Chondrocyte (in vitro differentiated cells): ENCODE data around the gene CEP131. TPM values are rescaled to one million over a fixed set of nuclear protein-coding genes. Genes with fewer than 3 reads are reported as not detected.

Experiments
- DNase-seq: peaks from one replicate; pipeline ENCODE4 v3.0.0; 2021; ENCODE audit warnings: mixed read lengths, low spot score
- H3K27ac Mint-ChIP-seq: one replicate; pipeline ENCODE4 v1.8.0; 2021; ENCODE audit warnings: mild to moderate bottlenecking, moderate library complexity, mixed read lengths; ENCODE audit not compliant: unreplicated experiment
- H3K27me3 Mint-ChIP-seq: 2 replicates; pipeline ENCODE4 v1.8.0; 2021; ENCODE audit warnings: low read depth, mixed read lengths
- H3K36me3 Mint-ChIP-seq: 2 replicates; pipeline ENCODE4 v1.8.0; 2021; ENCODE audit warnings: low read depth, mixed read lengths
- H3K4me1 Mint-ChIP-seq: 2 replicates; pipeline ENCODE4 v1.8.0; 2021; ENCODE audit warnings: low read depth, mild to moderate bottlenecking, mixed read lengths
- H3K4me3 Mint-ChIP-seq: one replicate; pipeline ENCODE4 v1.8.0; 2021; ENCODE audit warnings: mild to moderate bottlenecking, moderate library complexity, mixed read lengths; ENCODE audit not compliant: unreplicated experiment
- H3K9me3 Mint-ChIP-seq: 2 replicates; pipeline ENCODE4 v1.8.0; 2021; ENCODE audit warnings: low read depth, mixed read lengths
- total RNA-seq: library from RNA; stranded (reverse); gene quantifications from 3 replicates; pipeline ENCODE4 v1.2.1, GENCODE V29; 2021
- TF ChIP-seq, protein P1 (sequence below): fragments of 200-600 bp; sonication (generic); IDR thresholded peaks from 2 replicates; pipeline ENCODE4 v1.5.0; 2021; ENCODE audit warnings: antibody characterized with exemption, mild to moderate bottlenecking, moderate library complexity

CEP131 gene
- total RNA-seq, 1 donor from 2014 or later: 8.2 TPM

DNA sequence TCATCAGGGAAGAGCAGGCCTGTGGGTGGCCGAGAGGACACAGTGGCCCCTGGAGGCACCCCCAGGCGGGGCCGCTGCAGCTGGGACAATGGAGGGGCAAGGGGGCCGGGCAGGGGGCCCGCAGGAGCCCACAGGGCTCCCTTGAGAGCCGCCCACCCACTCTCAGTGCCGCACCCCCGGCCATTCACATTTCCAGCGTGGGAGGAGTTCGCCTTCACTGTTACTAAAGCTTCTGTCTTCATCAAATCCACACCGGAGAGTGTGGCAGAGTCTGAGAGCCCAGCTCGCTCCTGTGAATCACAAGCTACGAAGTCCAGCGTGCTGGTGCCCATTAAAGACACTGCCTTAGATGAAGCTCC lies 78.4 kb downstream of the CEP131 start:
- no peak for DNase-seq
- Mint-ChIP-seq H3K27me3 (no peaks in the 10 kb centered on the region), H3K27ac (no peak overlapping the region), H3K4me3 (no peak overlapping the region), H3K36me3 (no peaks in the 10 kb centered on the region), H3K4me1 (no peaks in the 10 kb centered on the region), H3K9me3 (no peaks in the 10 kb centered on the region)
- TF ChIP-seq, protein P1, sequence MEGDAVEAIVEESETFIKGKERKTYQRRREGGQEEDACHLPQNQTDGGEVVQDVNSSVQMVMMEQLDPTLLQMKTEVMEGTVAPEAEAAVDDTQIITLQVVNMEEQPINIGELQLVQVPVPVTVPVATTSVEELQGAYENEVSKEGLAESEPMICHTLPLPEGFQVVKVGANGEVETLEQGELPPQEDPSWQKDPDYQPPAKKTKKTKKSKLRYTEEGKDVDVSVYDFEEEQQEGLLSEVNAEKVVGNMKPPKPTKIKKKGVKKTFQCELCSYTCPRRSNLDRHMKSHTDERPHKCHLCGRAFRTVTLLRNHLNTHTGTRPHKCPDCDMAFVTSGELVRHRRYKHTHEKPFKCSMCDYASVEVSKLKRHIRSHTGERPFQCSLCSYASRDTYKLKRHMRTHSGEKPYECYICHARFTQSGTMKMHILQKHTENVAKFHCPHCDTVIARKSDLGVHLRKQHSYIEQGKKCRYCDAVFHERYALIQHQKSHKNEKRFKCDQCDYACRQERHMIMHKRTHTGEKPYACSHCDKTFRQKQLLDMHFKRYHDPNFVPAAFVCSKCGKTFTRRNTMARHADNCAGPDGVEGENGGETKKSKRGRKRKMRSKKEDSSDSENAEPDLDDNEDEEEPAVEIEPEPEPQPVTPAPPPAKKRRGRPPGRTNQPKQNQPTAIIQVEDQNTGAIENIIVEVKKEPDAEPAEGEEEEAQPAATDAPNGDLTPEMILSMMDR: no peak

DNA sequence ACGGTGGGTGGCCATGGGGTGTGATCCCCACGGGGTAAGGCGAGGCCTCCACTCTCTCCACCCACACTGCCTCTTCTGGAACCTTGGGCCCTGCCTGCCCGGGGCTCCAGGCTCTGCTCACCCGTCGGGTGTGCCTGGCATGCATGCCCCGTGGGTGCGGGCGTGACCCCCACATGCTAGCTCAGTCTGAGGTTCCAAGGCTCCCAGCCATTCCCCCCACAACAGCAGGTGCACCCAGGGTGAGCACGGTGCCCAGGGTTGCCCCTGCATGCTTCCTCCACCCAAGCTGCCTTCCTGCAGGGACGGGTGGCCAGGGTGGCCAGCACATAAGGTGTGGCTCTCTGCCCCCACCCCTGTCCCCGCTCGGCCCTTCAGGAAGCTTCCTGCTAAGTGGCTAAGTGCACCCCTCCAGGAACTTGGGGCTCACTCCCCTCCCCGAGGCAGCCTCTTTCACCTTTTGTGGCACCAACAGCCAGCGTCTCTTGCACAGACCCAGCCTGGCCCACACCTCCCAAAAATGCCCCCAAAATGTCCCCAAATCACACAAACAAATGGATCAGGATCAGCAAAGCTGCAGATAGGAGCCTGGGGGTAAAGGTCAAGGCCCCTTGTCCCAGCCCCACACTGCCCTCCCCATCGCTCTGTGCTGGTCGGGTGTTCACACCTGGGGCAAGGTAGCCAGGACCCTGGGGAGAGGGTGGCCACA lies 78.9 kb downstream of the CEP131 start:
- no peaks in the 10 kb centered on the region for H3K36me3 Mint-ChIP-seq
- H3K9me3 Mint-ChIP-seq: no peaks in the 10 kb centered on the region
- TF ChIP-seq, protein P1: no peak
- no peaks in the 10 kb centered on the region for H3K27me3 Mint-ChIP-seq
- H3K27ac Mint-ChIP-seq: no peak overlapping the region
- no peaks in the 10 kb centered on the region for H3K4me1 Mint-ChIP-seq
- DNase-seq: no peak
- H3K4me3 Mint-ChIP-seq: no peak overlapping the region

DNA sequence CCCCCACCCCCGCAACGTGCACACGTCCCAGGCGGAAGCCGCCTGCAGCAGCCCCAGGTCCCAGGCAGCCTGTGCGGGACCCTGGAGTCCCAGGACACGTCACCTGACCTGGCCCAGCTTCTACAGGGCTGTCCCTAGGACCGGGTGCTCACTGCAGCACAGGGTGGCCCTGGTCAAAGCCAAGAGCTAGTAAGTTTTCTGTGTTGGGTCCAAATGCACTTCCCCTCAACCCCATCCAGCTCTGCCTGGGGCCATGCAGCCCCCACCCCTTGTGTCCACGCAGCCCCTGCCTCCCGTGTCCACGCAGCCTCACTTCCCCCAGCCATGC lies 79.6 kb downstream of the CEP131 start:
- Mint-ChIP-seq H3K4me1 (no peaks in the 10 kb centered on the region), H3K36me3 (no peaks in the 10 kb centered on the region), H3K27me3 (no peaks in the 10 kb centered on the region), H3K4me3 (no peak overlapping the region), H3K27ac (no peak overlapping the region), H3K9me3 (no peaks in the 10 kb centered on the region)
- no peak for DNase-seq
- TF ChIP-seq, protein P1: no peak

DNA sequence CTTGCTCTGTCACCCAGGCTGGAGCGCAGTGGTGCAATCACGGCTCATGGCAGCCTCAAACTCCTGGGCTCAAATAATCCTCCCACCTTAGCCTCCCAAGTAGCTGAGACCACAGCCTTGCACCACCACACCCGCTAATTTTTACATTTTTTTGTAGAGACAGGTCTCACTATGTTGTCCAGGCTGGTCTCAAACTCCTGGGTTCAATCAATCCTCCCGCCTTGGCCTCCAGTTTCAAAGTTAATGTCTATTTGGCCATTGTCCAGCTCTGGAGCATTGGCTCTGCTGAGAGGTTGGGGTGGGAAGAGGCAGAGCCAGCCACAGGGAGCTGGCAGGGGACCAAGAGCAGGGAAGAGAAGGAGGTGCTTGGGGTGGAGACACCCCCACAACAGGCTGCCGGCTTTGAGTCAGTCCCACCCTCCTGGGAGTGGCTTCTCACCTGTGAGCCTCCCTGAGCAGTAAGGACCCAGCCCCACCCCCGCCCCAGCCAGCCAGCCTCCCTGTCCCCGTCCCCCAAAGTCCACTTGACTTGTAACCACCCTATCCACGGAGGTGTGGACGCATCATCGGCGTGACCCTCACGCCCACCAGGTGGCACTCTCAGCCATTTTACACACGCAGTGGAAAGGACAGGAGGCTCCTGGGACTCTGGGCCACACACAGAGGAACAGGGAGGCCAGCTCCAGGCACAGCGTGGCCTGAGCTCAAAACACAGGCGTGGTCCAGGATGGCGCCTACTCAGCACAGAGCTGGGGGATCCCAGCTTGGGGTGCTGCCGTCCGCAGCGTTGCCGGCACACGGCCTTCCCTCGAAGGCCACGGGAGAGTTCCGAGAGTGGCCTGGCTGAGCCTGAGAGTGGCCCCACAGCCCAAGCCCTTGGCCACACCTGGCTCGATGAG lies 80.2 kb downstream of the CEP131 start:
- Mint-ChIP-seq H3K9me3 (no peaks in the 10 kb centered on the region), H3K36me3 (no peaks in the 10 kb centered on the region), H3K4me1 (no peaks in the 10 kb centered on the region), H3K27ac (no peak overlapping the region), H3K4me3 (no peak overlapping the region), H3K27me3 (no peaks in the 10 kb centered on the region)
- DNase-seq: no peak
- TF ChIP-seq, protein P1: peak; percentile 83

DNA sequence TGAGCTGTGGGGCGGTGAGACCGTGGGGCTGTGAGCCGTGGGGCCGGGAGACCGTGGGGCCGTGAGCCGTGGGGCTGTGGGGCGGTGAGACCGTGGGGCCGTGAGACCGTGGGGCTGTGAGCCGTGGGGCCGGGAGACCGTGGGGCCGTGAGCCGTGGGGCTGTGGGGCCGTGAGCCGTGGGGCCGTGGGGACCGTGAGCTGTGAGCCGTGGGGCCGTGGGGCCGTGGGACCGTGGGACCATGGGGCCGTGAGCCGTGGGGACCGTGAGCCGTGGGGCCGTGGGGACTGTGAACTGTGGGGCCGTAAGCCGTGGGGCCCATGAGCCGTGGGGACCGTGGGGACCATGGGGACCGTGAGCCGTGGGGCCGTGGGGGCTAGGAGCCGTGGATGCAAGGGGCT lies 82.1 kb downstream of the CEP131 start:
- H3K9me3 Mint-ChIP-seq: no peaks in the 10 kb centered on the region
- no peaks in the 10 kb centered on the region for H3K4me1 Mint-ChIP-seq
- no peak for DNase-seq
- TF ChIP-seq, protein P1: no peak
- no peaks in the 10 kb centered on the region for H3K27me3 Mint-ChIP-seq
- H3K4me3 Mint-ChIP-seq: no peak overlapping the region
- H3K36me3 Mint-ChIP-seq: no peaks in the 10 kb centered on the region
- no peak overlapping the region for H3K27ac Mint-ChIP-seq
